CD14-positive monocyte (primary cell): ENCODE data around the gene MAPK8IP1. TPM values are rescaled to one million over a fixed set of nuclear protein-coding genes. Genes with fewer than 3 reads are reported as not detected.

Experiments used
- DNase-seq, 3 donors: peaks; one replicate each; pipeline ENCODE4 v3.0.0-alpha.2; 2011 to 2022
- H2AFZ ChIP-seq: 2 replicates; pipeline ENCODE4 v1.6.0; 2012; ENCODE audit warnings: mild to moderate bottlenecking, low read depth, low read length, inconsistent platforms; ENCODE audit not compliant: insufficient read depth, poor library complexity, severe bottlenecking
- H3K27ac ChIP-seq, 2 donors: 1 replicate in 1 of 2; 2 replicates in 1 of 2; pipeline ENCODE4 v1.5.1; 2012 to 2013; ENCODE audit warnings: low read length in 2 of 2, control low read depth in 1 of 2, inconsistent platforms in 1 of 2, low read depth in 1 of 2, mild to moderate bottlenecking in 1 of 2
- H3K27me3 ChIP-seq, 2 donors: one replicate each; pipeline versions ENCODE4 v1.6.0 to v1.6.1; 2011 to 2013; ENCODE audit warnings: low read length in 2 of 2; ENCODE audit not compliant: control insufficient read depth in 2 of 2, insufficient read depth in 2 of 2
- H3K36me3 ChIP-seq, 2 donors: replicated peaks in 1 of 2; 1 replicate in 1 of 2; 2 replicates in 1 of 2; pipeline versions ENCODE4 v1.5.1 to v1.6.1; 2012 to 2013; ENCODE audit warnings: low read length in 2 of 2, control low read depth in 1 of 2, inconsistent platforms in 1 of 2, mild to moderate bottlenecking in 1 of 2; ENCODE audit not compliant: insufficient read depth in 2 of 2, control insufficient read depth in 1 of 2
- H3K4me1 ChIP-seq, 2 donors: 1 replicate in 1 of 2; 2 replicates in 1 of 2; pipeline versions ENCODE4 v1.5.1 to v1.6.1; 2012 to 2013; ENCODE audit warnings: low read length in 2 of 2, control low read depth in 1 of 2, inconsistent platforms in 1 of 2, mild to moderate bottlenecking in 1 of 2, moderate library complexity in 1 of 2; ENCODE audit not compliant: insufficient read depth in 2 of 2, control insufficient read depth in 1 of 2
- H3K4me2 ChIP-seq: replicated peaks from 2 replicates; pipeline ENCODE3; 2012; ENCODE audit warnings: low read length, moderate library complexity, mild to moderate bottlenecking; ENCODE audit not compliant: poor library complexity, severe bottlenecking; ENCODE audit errors: extremely low read depth
- H3K4me3 ChIP-seq, 3 experiments: fragments of 200-600 bp in 1 of 3; sonication (generic) in 1 of 3; replicated peaks in 1 of 3; 1 replicate in 2 of 3; 2 replicates in 1 of 3; pipeline ENCODE4 v1.5.1; 2011 to 2013; ENCODE audit warnings: low read length in 3 of 3, mild to moderate bottlenecking in 3 of 3, control low read depth in 2 of 3, low read depth in 2 of 3, inconsistent platforms in 1 of 3, moderate library complexity in 1 of 3
- H3K79me2 ChIP-seq: 2 replicates; pipeline ENCODE4 v1.6.0; 2012; ENCODE audit warnings: mild to moderate bottlenecking, control low read depth, inconsistent platforms, low read length, moderate library complexity; ENCODE audit not compliant: insufficient read depth
- H3K9ac ChIP-seq: 2 replicates; pipeline ENCODE4 v1.6.0; 2017; ENCODE audit warnings: low read length, mild to moderate bottlenecking; ENCODE audit not compliant: insufficient read depth, poor library complexity, severe bottlenecking
- H3K9me3 ChIP-seq, 2 donors: replicated peaks in 1 of 2; 1 replicate in 1 of 2; 2 replicates in 1 of 2; pipeline versions ENCODE4 v1.5.1 to v1.6.1; 2012 to 2013; ENCODE audit warnings: low read length in 2 of 2, control low read depth in 1 of 2; ENCODE audit not compliant: control insufficient read depth in 1 of 2, insufficient read depth in 1 of 2
- H4K20me1 ChIP-seq: 2 replicates; pipeline ENCODE4 v1.6.0; 2012; ENCODE audit warnings: mild to moderate bottlenecking, low read length, control low read depth, moderate library complexity; ENCODE audit not compliant: insufficient read depth
- H3K27ac Mint-ChIP-seq, 7 donors: one replicate each; pipeline ENCODE4 v1.8.0; 2020; ENCODE audit warnings: mild to moderate bottlenecking in 7 of 7, mixed read lengths in 7 of 7, moderate library complexity in 6 of 7, inconsistent platforms in 2 of 7
- H3K27me3 Mint-ChIP-seq, 3 donors: one replicate each; pipeline ENCODE4 v1.8.0; 2021 to 2022; ENCODE audit warnings: low read depth in 3 of 3, mild to moderate bottlenecking in 3 of 3, mixed read lengths in 3 of 3, moderate library complexity in 3 of 3, inconsistent platforms in 1 of 3
- H3K36me3 Mint-ChIP-seq, 2 donors: one replicate each; pipeline ENCODE4 v1.8.0; 2020; ENCODE audit warnings: mixed read lengths in 2 of 2, inconsistent platforms in 1 of 2, mild to moderate bottlenecking in 1 of 2
- H3K4me1 Mint-ChIP-seq: one replicate; pipeline ENCODE4 v1.8.0; 2020; ENCODE audit warnings: mild to moderate bottlenecking, mixed read lengths
- H3K4me3 Mint-ChIP-seq, 2 donors: one replicate each; pipeline ENCODE4 v1.8.0; 2020; ENCODE audit warnings: mild to moderate bottlenecking in 2 of 2, mixed read lengths in 2 of 2, moderate library complexity in 1 of 2
- H3K9me3 Mint-ChIP-seq, 7 donors: one replicate each; pipeline ENCODE4 v1.8.0; 2020 to 2022; ENCODE audit warnings: mixed read lengths in 7 of 7, mild to moderate bottlenecking in 6 of 7, moderate library complexity in 6 of 7, inconsistent platforms in 2 of 7
- CTCF ChIP-seq: fragments of 200-600 bp; IDR thresholded peaks from one replicate; pipeline ENCODE4 v1.8.0; 2022; ENCODE audit warnings: antibody characterized with exemption, mild to moderate bottlenecking
- WGBS: methylation state at CpG from one replicate; pipeline ENCODE4 v1.1.5; 2013; ENCODE audit warnings: missing lambda C conversion rate; ENCODE audit not compliant: insufficient coverage; 5-methylcytosine and 5-hydroxymethylcytosine counted together
- intact Hi-C, 2 donors: fragments of 100-400 bp; cut with micrococcal nuclease; formaldehyde crosslinking; loops; one replicate each; pipeline versions ENCODE4 v1.15.0 to v1.15.1; 2023
- polyA plus RNA-seq, 3 donors: library from polyadenylated mRNA; depleted of rRNA in 1 of 3; unstranded in 2 of 3; stranded (reverse) in 1 of 3; fragments of 300-500 nt in 2 of 3; fragments of >200 nt in 1 of 3; fragmentation: Illumina TruSeq in 2 of 3; gene quantifications; 1 replicate in 2 of 3; 2 replicates in 1 of 3; pipeline ENCODE4 v1.2.3, GENCODE V29; 2012 to 2021

MAPK8IP1 gene
- polyA plus RNA-seq, 3 donors, result 0.93 TPM; not detected in 2

- Mint-ChIP-seq H3K9me3 (no peaks in the 10 kb centered on the region), H3K4me1 (peaks cover 40% of the 10 kb centered on the region), H3K27me3 (no peaks in the 10 kb centered on the region), H3K4me3 (no peak overlapping the region), H3K27ac (no peak overlapping the region), H3K36me3 (peaks cover 34 to 48% of the 10 kb centered on the region in 2 donors)
- Histone ChIP-seq H3K9ac (no peak overlapping the region), H3K27ac (no peak overlapping the region), H3K4me2 (no peak overlapping the region), H3K4me1 (peaks cover 27 to 29% of the 10 kb centered on the region in 2 donors), H3K79me2 (peaks cover 50% of the 10 kb centered on the region), H3K36me3 (peaks cover 14 to 35% of the 10 kb centered on the region in 2 donors), H2AFZ (no peak overlapping the region), H4K20me1 (peaks cover 76% of the 10 kb centered on the region), H3K4me3 (no peak overlapping the region), H3K27me3 (no peaks in the 10 kb centered on the region), H3K9me3 (no peaks in the 10 kb centered on the region)
- 86% methylated on average over 4 of the region's 7 CpGs for WGBS
- intact Hi-C loops, result no loop called here
- no peak for TF ChIP-seq CTCF
- no peak for DNase-seq
Observed at GRCh38 chr11:45853332-45854219, 31.9 kb upstream of the MAPK8IP1 start.

- peaks cover 84% of the 10 kb centered on the region for H4K20me1 ChIP-seq
- H3K4me3 Mint-ChIP-seq, result no peak overlapping the region
Observed at GRCh38 chr11:45855308-45855707, 30.1 kb upstream of the MAPK8IP1 start.

More at GRCh38 chr11:45855308-45855707, 30.1 kb upstream of the MAPK8IP1 start:
- Histone ChIP-seq H3K4me1 (peaks cover 24 to 29% of the 10 kb centered on the region in 2 donors), H2AFZ (no peak overlapping the region), H3K9ac (no peak overlapping the region), H3K27ac (no peak overlapping the region), H3K36me3 (peaks cover 28 to 52% of the 10 kb centered on the region in 2 donors), H3K79me2 (peaks cover 32% of the 10 kb centered on the region), H3K9me3 (no peaks in the 10 kb centered on the region), H3K4me3 (no peak overlapping the region), H3K27me3 (no peaks in the 10 kb centered on the region), H3K4me2 (no peak overlapping the region)
- peak overlapping the region in 2 of 7 donors; percentile 37 to 41 for H3K27ac Mint-ChIP-seq
- no peaks in the 10 kb centered on the region for H3K9me3 Mint-ChIP-seq
- 75% methylated on average over 4 of the region's 5 CpGs for WGBS
- no peak for DNase-seq
- no peak for TF ChIP-seq CTCF
- peaks cover 48 to 53% of the 10 kb centered on the region in 2 donors for H3K36me3 Mint-ChIP-seq
- intact Hi-C loops, result no loop called here
- no peaks in the 10 kb centered on the region for H3K27me3 Mint-ChIP-seq
- H3K4me1 Mint-ChIP-seq, result peaks cover 32% of the 10 kb centered on the region
